Thyroid gland (tissue), 4 donors: ENCODE results near the gene CLIC5. TPM values are rescaled to one million over a fixed set of nuclear protein-coding genes. Genes with fewer than 3 reads are reported as not detected.

Experiments
- DNase-seq, 2 donors: peaks; one replicate each; pipeline ENCODE4 v3.0.0-alpha.2; 2019
- H3K27ac ChIP-seq, 3 donors: fragments of 200-600 bp; sonication (generic); 1 replicate in 2 of 3; 2 replicates in 1 of 3; pipeline ENCODE4 v1.5.1; 2016 to 2019; ENCODE audit warnings: mild to moderate bottlenecking in 1 of 3, moderate library complexity in 1 of 3
- H3K27me3 ChIP-seq: fragments of 200-600 bp; sonication (generic); one replicate; pipeline ENCODE4 v1.5.1; 2019
- H3K36me3 ChIP-seq, 2 donors: fragments of 200-600 bp; sonication (generic); one replicate each; pipeline ENCODE4 v1.5.1; 2016 to 2019
- H3K4me1 ChIP-seq, 2 donors: fragments of 200-600 bp; sonication (generic); one replicate each; pipeline ENCODE4 v1.5.1; 2017 to 2019
- H3K4me3 ChIP-seq, 3 donors: fragments of 200-600 bp; sonication (generic); replicated peaks in 1 of 3; 1 replicate in 2 of 3; 2 replicates in 1 of 3; pipeline ENCODE4 v1.5.1; 2016; ENCODE audit warnings: mild to moderate bottlenecking in 1 of 3
- H3K9me3 ChIP-seq: fragments of 200-600 bp; sonication (generic); one replicate; pipeline ENCODE4 v1.5.1; 2017
- CTCF ChIP-seq, 6 experiments: fragments of 200-600 bp in 3 of 6; fragments of 450-650 bp in 3 of 6; sonication (generic) in 3 of 6; IDR thresholded peaks; one replicate each; pipeline ENCODE4 v1.5.1; 2016 to 2019; ENCODE audit warnings: antibody characterized with exemption in 6 of 6, mild to moderate bottlenecking in 2 of 6, inconsistent platforms in 1 of 6, moderate library complexity in 1 of 6
- POLR2A ChIP-seq, 2 donors: fragments of 450-650 bp; IDR thresholded peaks; one replicate each; pipeline ENCODE4 v1.6.1; 2017; ENCODE audit warnings: antibody characterized with exemption in 2 of 2, mild to moderate bottlenecking in 2 of 2, moderate library complexity in 1 of 2
- WGBS, 2 donors: methylation state at CpG; one replicate each; pipeline ENCODE4 v1.1.5; 2017; 5-methylcytosine and 5-hydroxymethylcytosine counted together
- intact Hi-C: fragments of 100-400 bp; cut with DNase I; formaldehyde crosslinking; loops from one replicate; pipeline ENCODE4 v1.15.1; 2023
- total RNA-seq, 4 donors: library from RNA; depleted of rRNA; stranded (reverse); fragments of >200 nt; gene quantifications; one replicate each; pipeline ENCODE4 v1.2.3, GENCODE V29; 2016

The CLIC5 gene
- total RNA-seq, 4 donors from 2014 or later = 10.5 to 15.5 (median 11.7) TPM

- TF ChIP-seq CTCF (IDR thresholded peaks at IDR 0.05) (no peak), POLR2A (IDR thresholded peaks at IDR 0.05) (no peak)
- intact Hi-C loops = no loop called here
- H3K27ac ChIP-seq = no peak overlapping the region
- DNase-seq = no peak
- no peaks in the 10 kb centered on the region for H3K36me3 ChIP-seq
- WGBS, 2 donors = 79 to 82% methylated on average over 5 of the region's 5 CpGs
- no peaks in the 10 kb centered on the region for H3K9me3 ChIP-seq
- no peaks in the 10 kb centered on the region for H3K4me1 ChIP-seq
- no peak overlapping the region for H3K4me3 ChIP-seq
- H3K27me3 ChIP-seq = no peaks in the 10 kb centered on the region
Observed at GRCh38 chr6:45895569-45895968, 120.1 kb downstream of the CLIC5 start.

GRCh38 chr6:45892696-45893245 lies 122.9 kb downstream of the CLIC5 start:
- intact Hi-C loops = no loop called here
- no peaks in the 10 kb centered on the region for H3K4me1 ChIP-seq
- WGBS, 2 donors = 31 to 33% methylated on average over 4 of the region's 4 CpGs
- no peak overlapping the region for H3K27ac ChIP-seq
- TF ChIP-seq POLR2A (IDR thresholded peaks at IDR 0.05) (no peak), CTCF (IDR thresholded peaks at IDR 0.05) (no peak)
- H3K27me3 ChIP-seq = no peaks in the 10 kb centered on the region
- no peak overlapping the region for H3K4me3 ChIP-seq
- no peak for DNase-seq
- no peaks in the 10 kb centered on the region for H3K9me3 ChIP-seq
- no peaks in the 10 kb centered on the region for H3K36me3 ChIP-seq

GRCh38 chr6:45892196-45892595 lies 123.5 kb downstream of the CLIC5 start:
- DNase-seq = no peak
- intact Hi-C loops = no loop called here
- Histone ChIP-seq H3K4me1 (no peaks in the 10 kb centered on the region), H3K27ac (no peak overlapping the region), H3K4me3 (no peak overlapping the region), H3K27me3 (no peaks in the 10 kb centered on the region), H3K9me3 (no peaks in the 10 kb centered on the region), H3K36me3 (no peaks in the 10 kb centered on the region)
- no peak for TF ChIP-seq POLR2A (IDR thresholded peaks at IDR 0.05)
- no peak for TF ChIP-seq CTCF (IDR thresholded peaks at IDR 0.05)
- WGBS, 2 donors = 69 to 88% methylated on average over 2 of the region's 2 CpGs

- DNase-seq = no peak
- no peaks in the 10 kb centered on the region for H3K36me3 ChIP-seq
- H3K27ac ChIP-seq = no peak overlapping the region
- no peaks in the 10 kb centered on the region for H3K27me3 ChIP-seq
- 45 to 52% methylated on average over 2 of the region's 2 CpGs for WGBS, 2 donors
- TF ChIP-seq POLR2A (IDR thresholded peaks at IDR 0.05) = no peak
- no peak for TF ChIP-seq CTCF (IDR thresholded peaks at IDR 0.05)
- H3K4me1 ChIP-seq = no peaks in the 10 kb centered on the region
- no peaks in the 10 kb centered on the region for H3K9me3 ChIP-seq
- intact Hi-C loops = no loop called here
- no peak overlapping the region for H3K4me3 ChIP-seq
Observed at GRCh38 chr6:45886776-45887175, 128.9 kb downstream of the CLIC5 start.

GRCh38 chr6:45884336-45884735 lies 131.3 kb downstream of the CLIC5 start:
- intact Hi-C loops = no loop called here
- H3K36me3 ChIP-seq = no peaks in the 10 kb centered on the region
- no peak for TF ChIP-seq POLR2A (IDR thresholded peaks at IDR 0.05)
- H3K27ac ChIP-seq = no peak overlapping the region
- H3K4me3 ChIP-seq = no peak overlapping the region
- H3K27me3 ChIP-seq = no peaks in the 10 kb centered on the region
- no peaks in the 10 kb centered on the region for H3K4me1 ChIP-seq
- 71 to 85% methylated on average over 4 of the region's 4 CpGs for WGBS, 2 donors
- H3K9me3 ChIP-seq = no peaks in the 10 kb centered on the region
- no peak for DNase-seq

DNA sequence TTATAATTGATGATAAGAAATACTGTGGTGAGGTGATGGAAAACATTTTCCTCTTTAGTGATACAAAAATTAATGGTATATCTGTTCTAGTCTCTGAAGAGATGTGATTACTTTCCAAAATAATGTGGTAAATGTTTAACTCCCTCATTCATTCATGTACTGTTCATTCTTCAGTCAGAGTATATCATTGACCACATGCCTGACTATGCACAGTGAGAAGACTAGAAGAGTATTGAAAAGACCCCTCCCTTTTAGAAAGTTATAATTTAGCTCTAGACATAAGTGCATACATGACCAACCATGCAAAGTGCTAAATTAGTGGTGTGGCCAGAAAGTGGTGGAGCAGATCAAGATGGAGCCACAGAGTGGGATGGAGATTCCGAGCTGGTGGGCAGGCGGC lies 133.0 kb downstream of the CLIC5 start:
- TF ChIP-seq POLR2A (IDR thresholded peaks at IDR 0.05) = no peak
- no peak for TF ChIP-seq CTCF (IDR thresholded peaks at IDR 0.05)
- no peaks in the 10 kb centered on the region for H3K9me3 ChIP-seq
- no peaks in the 10 kb centered on the region for H3K4me1 ChIP-seq
- H3K27me3 ChIP-seq = no peaks in the 10 kb centered on the region
- DNase-seq = no peak
- no peak overlapping the region for H3K4me3 ChIP-seq
- 88 to 90% methylated on average over 2 of the region's 2 CpGs for WGBS, 2 donors
- no peaks in the 10 kb centered on the region for H3K36me3 ChIP-seq
- intact Hi-C loops = no loop called here
- H3K27ac ChIP-seq = no peak overlapping the region
